ENCODE measurements around the gene PODNL1.

- no peak for TF ChIP-seq CTCF (IDR thresholded peaks at IDR 0.05 in 2 of 3, conservative IDR thresholded peaks at IDR 0.05 in 1 of 3; ENCODE audit: control insufficient read depth in 2 of 3, extremely low read depth in 1 of 3, insufficient read depth in 1 of 3, low read depth in 3 of 3, low read length in 3 of 3)
- TF ChIP-seq, protein P1, sequence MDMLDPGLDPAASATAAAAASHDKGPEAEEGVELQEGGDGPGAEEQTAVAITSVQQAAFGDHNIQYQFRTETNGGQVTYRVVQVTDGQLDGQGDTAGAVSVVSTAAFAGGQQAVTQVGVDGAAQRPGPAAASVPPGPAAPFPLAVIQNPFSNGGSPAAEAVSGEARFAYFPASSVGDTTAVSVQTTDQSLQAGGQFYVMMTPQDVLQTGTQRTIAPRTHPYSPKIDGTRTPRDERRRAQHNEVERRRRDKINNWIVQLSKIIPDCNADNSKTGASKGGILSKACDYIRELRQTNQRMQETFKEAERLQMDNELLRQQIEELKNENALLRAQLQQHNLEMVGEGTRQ (IDR thresholded peaks at IDR 0.05; ENCODE audit: borderline replicate concordance, low read depth, low read length) = no peak
- no peak for TF ChIP-seq FOXK2 (IDR thresholded peaks at IDR 0.05)
Measured at GRCh38 chr19:13960863-13961784, 22.9 kb upstream of the PODNL1 start.
